GM12878 (cell line): ENCODE results near the gene NDUFB11. TPM values are rescaled to one million over a fixed set of nuclear protein-coding genes. Genes with fewer than 3 reads are reported as not detected.
"Not testable (repeated sequence)": the region's sequence is repeated elsewhere in the genome, so short reads cannot be mapped to it uniquely, and the experiment has no call there.

Source experiments
- ATAC-seq: fragments of 200-7000 bp; cut with Tn5 transposase; 3 replicates; pipeline ENCODE4 v1.9.1; 2020; ENCODE audit warnings: mild to moderate bottlenecking, moderate library complexity
- BruUV-seq: library from RNA; stranded (reverse); fragments of 400-500 nt; replicated peaks from 2 replicates; lab custom pipeline; 2021; lab: Mats Ljungman, UMichigan
- CTCF ChIA-PET: fragments of 300-600 bp; sonication (Branson Sonifier 250); formaldehyde crosslinking; extraction: SDS; loops from one replicate; lab custom pipeline; 2021; ENCODE audit warnings: inconsistent platforms; lab: Yijun Ruan, JAX
- POLR2A ChIA-PET: fragments of 350-600 bp; formaldehyde crosslinking; extraction: SDS; loops from one replicate; lab custom pipeline; 2021; ENCODE audit warnings: inconsistent platforms; lab: Charles Lee
- RAD21 ChIA-PET: fragments of 300-600 bp; sonication (Branson Sonifier 250); formaldehyde crosslinking; loops from one replicate; lab custom pipeline; 2023; ENCODE audit warnings: antibody characterized with exemption; ENCODE audit not compliant: unreplicated experiment; lab: Charles Lee
- SMC1A ChIA-PET: fragments of 300-600 bp; sonication (Branson Sonifier 250); formaldehyde crosslinking; loops from one replicate; lab custom pipeline; 2023; ENCODE audit not compliant: unreplicated experiment, uncharacterized antibody; lab: Charles Lee
- DNase-seq: peaks from one replicate; pipeline ENCODE4 v3.0.0-alpha.2; 2011; ENCODE audit warnings: low read depth, low spot score
- FAIRE-seq: peaks from 3 replicates; lab custom pipeline; 2011; peaks lifted over from hg19 to GRCh38; lab: Jason Lieb, UNC
- H2AFZ ChIP-seq: 2 replicates; pipeline ENCODE4 v1.6.0; 2011; ENCODE audit warnings: low read depth, low read length, control low read depth; ENCODE audit not compliant: control insufficient read depth
- H3K27ac ChIP-seq: 2 replicates; pipeline ENCODE4 v1.5.1; 2011; ENCODE audit warnings: control low read depth; ENCODE audit not compliant: control insufficient read depth, insufficient read depth
- H3K27me3 ChIP-seq, 2 experiments: replicated peaks in 1 of 2; 2 replicates each; pipeline versions ENCODE4 v1.6.0 to v1.6.1; 2011; ENCODE audit warnings: low read length in 1 of 2; ENCODE audit not compliant: control insufficient read depth in 2 of 2, insufficient read depth in 2 of 2
- H3K36me3 ChIP-seq, 2 experiments: 2 replicates each; pipeline ENCODE4 v1.5.1; 2011; ENCODE audit warnings: low read length in 1 of 2; ENCODE audit not compliant: control insufficient read depth in 2 of 2, insufficient read depth in 2 of 2
- H3K4me1 ChIP-seq: 2 replicates; pipeline ENCODE4 v1.6.1; 2011; ENCODE audit warnings: mild to moderate bottlenecking, low read length, moderate library complexity, mixed read lengths; ENCODE audit not compliant: control insufficient read depth, insufficient read depth
- H3K4me2 ChIP-seq: 2 replicates; pipeline ENCODE4 v1.6.0; 2011; ENCODE audit warnings: control low read depth; ENCODE audit not compliant: control insufficient read depth, insufficient read depth
- H3K4me3 ChIP-seq: fragments of 200-600 bp; sonication (generic); 2 replicates; pipeline ENCODE4 v1.5.1; 2016
- H3K79me2 ChIP-seq: 2 replicates; pipeline ENCODE4 v1.6.0; 2011; ENCODE audit warnings: low read length; ENCODE audit not compliant: control insufficient read depth, insufficient read depth
- H3K9ac ChIP-seq: 2 replicates; pipeline ENCODE4 v1.8.0; 2011; ENCODE audit warnings: low read length, control low read depth, mixed read lengths; ENCODE audit not compliant: control insufficient read depth, insufficient read depth
- H3K9me3 ChIP-seq: replicated peaks from 3 replicates; pipeline ENCODE4 v1.5.1; 2011; ENCODE audit warnings: mild to moderate bottlenecking, low read length; ENCODE audit not compliant: control insufficient read depth, insufficient read depth
- H4K20me1 ChIP-seq: 2 replicates; pipeline ENCODE4 v1.6.0; 2011; ENCODE audit not compliant: control insufficient read depth, insufficient read depth
- POLR2AphosphoS5 ChIP-seq: IDR thresholded peaks from 2 replicates; pipeline ENCODE4 v1.6.1; 2011; ENCODE audit warnings: mild to moderate bottlenecking, low read length, inconsistent platforms
- WGBS: methylation state at CpG from one replicate; pipeline ENCODE4 v1.1.6; 2016; ENCODE audit warnings: low lambda C conversion rate; ENCODE audit not compliant: insufficient replicate concordance, insufficient coverage; ENCODE audit errors: missing lambda C conversion rate; 5-methylcytosine and 5-hydroxymethylcytosine counted together
- in situ Hi-C: fragments of 300-500 bp; cut with MboI; formaldehyde crosslinking; loops from 9 replicates; pipeline ENCODE4 v1.14.3; 2018; ENCODE audit warnings: mixed read lengths
- intact Hi-C: fragments of 100-400 bp; cut with micrococcal nuclease; formaldehyde crosslinking; loops from one replicate; pipeline ENCODE4 v1.14.2; 2022; ENCODE audit not compliant: unreplicated experiment
- polyA plus RNA-seq, 11 experiments: library from polyadenylated mRNA; depleted of rRNA in 4 of 11; unstranded in 6 of 11; stranded (reverse) in 5 of 11; fragments of >200 nt; fragmentation: Nextera tagmentation in 4 of 11; fragmentation: Illumina TruSeq in 1 of 11; extraction: Ambion mirVana in 4 of 11; extraction: Trizol in 1 of 11; gene quantifications; 1 replicate in 1 of 11; 2 replicates in 10 of 11; pipeline versions ENCODE4 v1.2.1 to v1.2.3, GENCODE V29; 2011 to 2016; ENCODE audit warnings: inconsistent platforms in 2 of 11, missing spikeins in 2 of 11, low read depth in 1 of 11
- total RNA-seq, 4 experiments: library from RNA; depleted of rRNA in 3 of 4; stranded (reverse); fragments of >200 nt in 3 of 4; fragmentation: Illumina TruSeq in 1 of 4; extraction: Trizol in 1 of 4; gene quantifications; 2 replicates each; pipeline versions ENCODE4 v1.2.1 to v1.2.3, GENCODE V29; 2013 to 2021

Gene NDUFB11
- total and polyA plus RNA-seq, 10 of the 15 experiments (the other 5 are each of a cell fraction or from before 2014, with no cell fraction given), result 16.1 to 202 (median 83.3) TPM

DNA sequence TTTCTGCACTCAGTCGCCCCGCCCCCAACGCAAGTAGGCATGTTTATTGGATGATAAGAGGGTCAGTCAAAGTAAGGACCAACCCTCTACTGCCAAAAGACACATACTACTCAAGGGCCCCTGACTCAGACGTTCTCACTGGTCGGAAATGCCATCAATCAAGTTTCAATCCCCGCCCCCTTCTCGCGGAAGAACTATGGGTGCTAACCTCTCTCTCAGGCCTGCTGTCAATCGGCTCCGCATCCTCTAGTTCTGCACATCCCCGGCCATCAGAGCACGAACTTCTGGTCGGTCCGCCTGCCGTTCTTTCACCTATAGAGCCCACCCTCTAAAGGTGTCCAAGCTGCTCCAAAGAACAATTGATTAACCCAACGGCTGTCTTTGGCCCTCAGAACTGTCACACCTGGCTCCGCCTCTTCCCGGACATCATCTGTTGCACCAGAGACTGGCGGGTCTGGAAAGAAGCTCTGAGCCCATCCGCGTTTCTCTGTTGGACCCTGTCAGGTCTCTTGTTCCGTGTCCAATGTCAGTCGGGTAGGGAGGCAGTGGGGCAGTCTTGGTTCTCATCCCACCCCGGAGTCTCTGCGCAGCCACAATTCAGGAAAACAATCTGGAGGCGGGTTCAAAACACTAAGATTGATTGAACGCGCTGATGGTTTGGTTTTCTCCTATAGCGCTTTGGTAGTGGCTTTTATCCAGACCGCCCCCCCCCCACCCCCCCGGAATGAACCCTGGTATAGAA lies 15.2 kb downstream of the NDUFB11 start (continued):
- TF ChIP-seq POLR2AphosphoS5, result peak; percentile 81

DNA sequence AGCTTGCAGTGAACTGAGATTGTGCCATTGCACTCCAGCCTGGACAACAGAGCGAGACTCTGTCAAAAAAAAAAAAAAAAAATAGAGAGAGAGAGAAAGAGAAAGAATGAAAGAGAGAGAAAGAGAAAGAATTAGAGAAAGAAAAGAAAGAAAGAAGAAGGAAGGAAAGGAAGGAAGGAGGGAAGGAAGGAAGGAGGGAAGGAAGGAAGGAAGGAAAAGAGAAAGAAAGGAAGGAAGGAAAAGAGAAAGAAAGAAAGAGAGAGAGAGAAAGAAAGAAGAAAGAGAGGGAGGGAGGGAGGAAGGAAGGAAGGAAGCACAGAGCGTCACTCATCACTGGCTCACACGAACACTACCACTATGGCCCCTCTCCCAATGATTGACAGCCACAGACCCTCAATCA lies 20.0 kb downstream of the NDUFB11 start:
- H3K79me2 ChIP-seq, H3K27ac ChIP-seq, H3K9me3 ChIP-seq, POLR2A ChIA-PET, FAIRE-seq, H4K20me1 ChIP-seq, H3K27me3 ChIP-seq, H3K4me2 ChIP-seq, H3K4me1 ChIP-seq, H2AFZ ChIP-seq, H3K9ac ChIP-seq, BruUV-seq, in situ Hi-C loops, H3K4me3 ChIP-seq, RAD21 ChIA-PET, CTCF ChIA-PET, DNase-seq, ATAC-seq, H3K36me3 ChIP-seq, intact Hi-C loops, SMC1A ChIA-PET: not testable (repeated sequence)
- WGBS, result 43% methylated on average over 3 of the region's 3 CpGs

DNA sequence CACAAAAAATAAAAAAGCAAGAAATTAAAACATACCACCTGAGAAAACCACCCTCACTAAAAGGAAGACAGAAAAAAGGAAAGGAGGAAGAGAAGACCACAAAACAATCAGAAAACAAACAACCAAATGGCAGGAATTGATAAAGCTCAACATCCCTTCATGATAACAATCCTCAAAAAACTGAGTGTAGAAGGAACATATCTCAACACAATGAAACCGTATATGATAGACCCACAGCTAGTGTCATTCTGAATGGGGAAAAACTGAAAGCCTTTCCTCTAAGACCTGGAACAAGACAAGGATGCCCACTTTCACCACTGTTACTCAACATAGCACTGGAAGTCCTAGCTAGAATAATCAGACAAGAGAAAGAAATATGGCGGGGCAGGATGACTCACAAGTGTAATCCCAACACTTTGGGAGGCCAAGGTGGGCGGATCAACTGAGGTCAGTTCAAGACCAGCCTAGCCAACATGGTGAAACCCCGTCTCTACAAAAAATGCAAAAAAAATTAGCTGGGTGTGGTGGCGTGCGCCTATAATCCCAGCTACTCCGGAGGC lies 27.9 kb downstream of the NDUFB11 start:
- H3K9ac ChIP-seq, H4K20me1 ChIP-seq, FAIRE-seq, POLR2A ChIA-PET, H3K27me3 ChIP-seq, H3K9me3 ChIP-seq, H3K4me2 ChIP-seq, H3K4me1 ChIP-seq, intact Hi-C loops, H2AFZ ChIP-seq, in situ Hi-C loops, DNase-seq, H3K4me3 ChIP-seq, H3K79me2 ChIP-seq, H3K36me3 ChIP-seq, ATAC-seq, BruUV-seq, RAD21 ChIA-PET, H3K27ac ChIP-seq: not testable (repeated sequence)
- CTCF ChIA-PET, result interaction anchor here (0.9 kb wide), 1 partner anchor 23 kb away, joined by 3 read pairs; no protein-coding TSS in a partner anchor
- SMC1A ChIA-PET, result interaction anchor here (1.2 kb wide), 1 partner anchor 14 kb away, joined by 3 read pairs; no protein-coding TSS in a partner anchor
- WGBS, result 82% methylated on average over 7 of the region's 7 CpGs
